Amniotic stem cell (primary cell): Measurements from ENCODE around the gene TSPEAR.
"Not testable (repeated sequence)": the region's sequence is repeated elsewhere in the genome, so short reads cannot be mapped to it uniquely, and the experiment has no call there.

Experiments used
- DNase-seq: peaks from one replicate; lab custom pipeline; 2025; lab: John Stamatoyannopoulos, UW

Gene TSPEAR

GRCh38 chr21:44627181-44627822, 84.1 kb downstream of the TSPEAR start:
- not testable (repeated sequence) for DNase-seq

GRCh38 chr21:44626673-44627143, 84.7 kb downstream of the TSPEAR start, which contains the start of gene KRTAP10-9:
TSS of gene KRTAP10-9 (plus strand) at chr21:44627093. CDS start at chr21:44627172, 79 bp downstream.
- no peak for DNase-seq

GRCh38 chr21:44626262-44626661, 85.1 kb downstream of the TSPEAR start:
- DNase-seq, result no peak

- no peak for DNase-seq
Measured at GRCh38 chr21:44625756-44626155, 85.6 kb downstream of the TSPEAR start.

- no peak for DNase-seq
Measured at GRCh38 chr21:44623575-44623974, 87.8 kb downstream of the TSPEAR start.

GRCh38 chr21:44619886-44620285, 91.5 kb downstream of the TSPEAR start:
- no peak for DNase-seq

- DNase-seq, result no peak
Measured at GRCh38 chr21:44618909-44619308, 92.5 kb downstream of the TSPEAR start.

- no peak for DNase-seq
Measured at GRCh38 chr21:44618504-44618903, 92.9 kb downstream of the TSPEAR start.

- DNase-seq, result no peak
Measured at GRCh38 chr21:44617071-44617501, 94.3 kb downstream of the TSPEAR start.

- DNase-seq, result no peak
Measured at GRCh38 chr21:44616591-44616926, 94.8 kb downstream of the TSPEAR start.

GRCh38 chr21:44615911-44616590, 95.3 kb downstream of the TSPEAR start:
- DNase-seq, result no peak

- DNase-seq, result no peak
Measured at GRCh38 chr21:44615466-44615865, 95.9 kb downstream of the TSPEAR start.

- no peak for DNase-seq
Measured at GRCh38 chr21:44614961-44615391, 96.4 kb downstream of the TSPEAR start.

- no peak for DNase-seq
Measured at GRCh38 chr21:44614161-44614631, 97.2 kb downstream of the TSPEAR start.

GRCh38 chr21:44613386-44614155, 97.8 kb downstream of the TSPEAR start:
- DNase-seq, result no peak

- DNase-seq, result no peak
Measured at GRCh38 chr21:44612669-44613229, 98.6 kb downstream of the TSPEAR start.

- DNase-seq, result no peak
Measured at GRCh38 chr21:44612029-44612486, 99.3 kb downstream of the TSPEAR start, which contains the start of gene KRTAP10-8. TSS of gene KRTAP10-8 (plus strand) at chr21:44612079. CDS start at chr21:44612101, 22 bp downstream.

- DNase-seq, result no peak
Measured at GRCh38 chr21:44611551-44611950, 99.8 kb downstream of the TSPEAR start.

GRCh38 chr21:44610157-44610843, 101.1 kb downstream of the TSPEAR start:
- DNase-seq, result not testable (repeated sequence)

GRCh38 chr21:44609193-44609592, 102.2 kb downstream of the TSPEAR start:
- no peak for DNase-seq

- DNase-seq, result no peak
Measured at GRCh38 chr21:44606495-44606894, 104.9 kb downstream of the TSPEAR start.
